Uterus (tissue), 2 donors: ENCODE results near the gene IRX2.

Experiments
- CTCF ChIP-seq, 4 experiments: fragments of 200-600 bp in 2 of 4; fragments of 450-650 bp in 2 of 4; sonication (generic) in 2 of 4; IDR thresholded peaks; one replicate each; pipeline ENCODE4 v1.5.1; 2016 to 2019; ENCODE audit warnings: antibody characterized with exemption in 4 of 4, mild to moderate bottlenecking in 2 of 4, moderate library complexity in 1 of 4
- POLR2A ChIP-seq, 2 donors: fragments of 450-650 bp; IDR thresholded peaks; one replicate each; pipeline ENCODE4 v1.6.1; 2016; ENCODE audit warnings: antibody characterized with exemption in 2 of 2, mild to moderate bottlenecking in 1 of 2, moderate library complexity in 1 of 2

- TF ChIP-seq POLR2A (IDR thresholded peaks at IDR 0.05) (no peak), CTCF (IDR thresholded peaks at IDR 0.05) (no peak)
These were observed 4.9 kb downstream of the IRX2 start for GRCh38 chr5:2746561-2747032.
